OCI-LY7 (cell line): ENCODE measurements around the gene SMKR1. TPM values are rescaled to one million over a fixed set of nuclear protein-coding genes. Genes with fewer than 3 reads are reported as not detected.

Source experiments
- BruUV-seq: library from RNA; stranded (reverse); fragments of 400-500 nt; replicated peaks from 2 replicates; lab custom pipeline; 2021; lab: Mats Ljungman, UMichigan
- CTCF ChIA-PET: fragments of 300-600 bp; sonication (Branson Sonifier 250); formaldehyde crosslinking; loops from one replicate; lab custom pipeline; 2022; ENCODE audit warnings: antibody characterized with exemption; ENCODE audit not compliant: unreplicated experiment; lab: Charles Lee
- POLR2A ChIA-PET: fragments of 300-600 bp; sonication (Branson Sonifier 250); formaldehyde crosslinking; loops from one replicate; lab custom pipeline; 2022; ENCODE audit warnings: antibody characterized with exemption; lab: Charles Lee
- DNase-seq: peaks from one replicate; pipeline ENCODE4 v3.0.0-alpha.2; 2015; ENCODE audit warnings: low spot score
- H2AFZ ChIP-seq: fragments of 200-600 bp; sonication (generic), shearing (Covaris generic); 2 replicates; pipeline ENCODE4 v1.6.1; 2014; ENCODE audit warnings: mild to moderate bottlenecking, antibody characterized with exemption, low read length, moderate library complexity
- H3K27ac ChIP-seq: fragments of 200-600 bp; sonication (generic); 2 replicates; pipeline ENCODE4 v1.5.1; 2014; ENCODE audit warnings: mixed run types, low read depth, mild to moderate bottlenecking, moderate library complexity, low read length, inconsistent platforms; ENCODE audit not compliant: poor library complexity, severe bottlenecking
- H3K36me3 ChIP-seq: fragments of 200-600 bp; sonication (generic); 2 replicates; pipeline ENCODE4 v1.6.1; 2014; ENCODE audit warnings: mild to moderate bottlenecking, antibody characterized with exemption, low read length, moderate library complexity, mixed read lengths; ENCODE audit not compliant: insufficient read depth
- H3K4me1 ChIP-seq: fragments of 200-600 bp; sonication (generic); 2 replicates; pipeline ENCODE4 v1.5.1; 2014; ENCODE audit warnings: mild to moderate bottlenecking, low read length; ENCODE audit not compliant: insufficient read depth, poor library complexity, severe bottlenecking
- H3K4me2 ChIP-seq: fragments of 200-600 bp; sonication (generic); 2 replicates; pipeline ENCODE4 v1.6.1; 2014; ENCODE audit warnings: mild to moderate bottlenecking, low read length
- H3K4me3 ChIP-seq: fragments of 200-600 bp; sonication (generic); 2 replicates; pipeline ENCODE4 v1.5.1; 2014; ENCODE audit warnings: mild to moderate bottlenecking, low read depth, low read length; ENCODE audit not compliant: poor library complexity, severe bottlenecking
- H3K79me2 ChIP-seq: fragments of 200-600 bp; sonication (generic); 2 replicates; pipeline ENCODE4 v1.6.1; 2016; ENCODE audit warnings: low read depth, mild to moderate bottlenecking, low read length, moderate library complexity, mixed read lengths; ENCODE audit not compliant: insufficient read depth
- H3K9me2 ChIP-seq: fragments of 200-600 bp; sonication (generic); 2 replicates; pipeline ENCODE4 v1.6.1; 2016; ENCODE audit warnings: mild to moderate bottlenecking, low read length, mixed read lengths; ENCODE audit not compliant: insufficient read depth
- H3K9me3 ChIP-seq: fragments of 200-600 bp; sonication (generic); 2 replicates; pipeline ENCODE4 v1.6.1; 2014; ENCODE audit warnings: mild to moderate bottlenecking, mixed run types, low read length, mixed read lengths
- H4K20me1 ChIP-seq: fragments of 200-600 bp; sonication (generic); 2 replicates; pipeline ENCODE4 v1.6.1; 2014; ENCODE audit warnings: mild to moderate bottlenecking, antibody characterized with exemption, low read length, moderate library complexity, mixed read lengths; ENCODE audit not compliant: insufficient read depth
- EZH2phosphoT487 ChIP-seq: fragments of 200-600 bp; sonication (generic); IDR thresholded peaks from 2 replicates; pipeline ENCODE4 v1.6.1; 2018; ENCODE audit warnings: low read depth, borderline replicate concordance, mild to moderate bottlenecking, mixed run types, antibody characterized with exemption, low read length, moderate library complexity, mixed read lengths
- intact Hi-C: fragments of 100-400 bp; cut with micrococcal nuclease; formaldehyde crosslinking; loops from one replicate; pipeline ENCODE4 v1.10.0; 2022; ENCODE audit not compliant: unreplicated experiment
- total RNA-seq, 2 experiments: library from RNA; depleted of rRNA in 1 of 2; stranded (reverse); fragments of >200 nt in 1 of 2; shearing (Covaris generic) in 1 of 2; gene quantifications; 2 replicates each; pipeline ENCODE4 v1.2.3, GENCODE V29; 2014 to 2022
- TF ChIP-seq, protein P1 (sequence below): fragments of 200-600 bp; sonication (generic); conservative IDR thresholded peaks from 2 replicates; pipeline ENCODE4 v1.5.1; 2014; ENCODE audit warnings: mild to moderate bottlenecking, antibody characterized with exemption, low read length, moderate library complexity, mixed read lengths

Gene SMKR1
- total RNA-seq, 2 experiments from 2014 or later = not detected

DNA sequence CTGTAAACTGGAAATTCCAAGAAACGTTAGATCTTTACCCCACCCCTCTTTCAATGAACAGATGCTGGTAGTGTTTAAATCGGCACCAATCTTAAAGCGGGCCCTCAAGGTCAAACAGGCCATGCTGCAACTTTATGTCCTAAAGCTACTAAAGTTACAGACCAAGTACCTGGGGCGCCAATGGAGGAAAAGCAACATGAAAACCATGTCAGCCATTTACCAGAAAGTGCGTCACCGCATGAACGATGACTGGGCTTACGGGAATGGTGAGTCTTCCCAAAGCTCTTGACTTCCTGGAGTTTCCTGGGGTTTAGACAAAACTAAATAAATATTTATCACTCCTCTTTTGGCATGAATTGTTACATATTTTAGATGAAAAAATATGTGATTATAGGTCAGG is 19.6 kb upstream of the SMKR1 start:
- H3K4me3 ChIP-seq = no peak overlapping the region
- POLR2A ChIA-PET = interaction anchor here (0.6 kb wide), 1 partner anchor 110 kb away, joined by 3 read pairs; no protein-coding TSS in a partner anchor
- no peak overlapping the region for H3K4me2 ChIP-seq
- H3K79me2 ChIP-seq = no peaks in the 10 kb centered on the region
- H2AFZ ChIP-seq = no peak overlapping the region
- H3K9me2 ChIP-seq = no peaks in the 10 kb centered on the region
- no peaks in the 10 kb centered on the region for H4K20me1 ChIP-seq
- H3K9me3 ChIP-seq = no peaks in the 10 kb centered on the region
- no peak for DNase-seq
- H3K27ac ChIP-seq = no peak overlapping the region
- no peaks in the 10 kb centered on the region for H3K4me1 ChIP-seq
- no peak for TF ChIP-seq EZH2phosphoT487
- TF ChIP-seq, protein P1, sequence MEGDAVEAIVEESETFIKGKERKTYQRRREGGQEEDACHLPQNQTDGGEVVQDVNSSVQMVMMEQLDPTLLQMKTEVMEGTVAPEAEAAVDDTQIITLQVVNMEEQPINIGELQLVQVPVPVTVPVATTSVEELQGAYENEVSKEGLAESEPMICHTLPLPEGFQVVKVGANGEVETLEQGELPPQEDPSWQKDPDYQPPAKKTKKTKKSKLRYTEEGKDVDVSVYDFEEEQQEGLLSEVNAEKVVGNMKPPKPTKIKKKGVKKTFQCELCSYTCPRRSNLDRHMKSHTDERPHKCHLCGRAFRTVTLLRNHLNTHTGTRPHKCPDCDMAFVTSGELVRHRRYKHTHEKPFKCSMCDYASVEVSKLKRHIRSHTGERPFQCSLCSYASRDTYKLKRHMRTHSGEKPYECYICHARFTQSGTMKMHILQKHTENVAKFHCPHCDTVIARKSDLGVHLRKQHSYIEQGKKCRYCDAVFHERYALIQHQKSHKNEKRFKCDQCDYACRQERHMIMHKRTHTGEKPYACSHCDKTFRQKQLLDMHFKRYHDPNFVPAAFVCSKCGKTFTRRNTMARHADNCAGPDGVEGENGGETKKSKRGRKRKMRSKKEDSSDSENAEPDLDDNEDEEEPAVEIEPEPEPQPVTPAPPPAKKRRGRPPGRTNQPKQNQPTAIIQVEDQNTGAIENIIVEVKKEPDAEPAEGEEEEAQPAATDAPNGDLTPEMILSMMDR = no peak
- no peaks in the 10 kb centered on the region for H3K36me3 ChIP-seq
- no TSS peak for BruUV-seq
- CTCF ChIA-PET = no interaction called here
- intact Hi-C loops = no loop called here

DNA sequence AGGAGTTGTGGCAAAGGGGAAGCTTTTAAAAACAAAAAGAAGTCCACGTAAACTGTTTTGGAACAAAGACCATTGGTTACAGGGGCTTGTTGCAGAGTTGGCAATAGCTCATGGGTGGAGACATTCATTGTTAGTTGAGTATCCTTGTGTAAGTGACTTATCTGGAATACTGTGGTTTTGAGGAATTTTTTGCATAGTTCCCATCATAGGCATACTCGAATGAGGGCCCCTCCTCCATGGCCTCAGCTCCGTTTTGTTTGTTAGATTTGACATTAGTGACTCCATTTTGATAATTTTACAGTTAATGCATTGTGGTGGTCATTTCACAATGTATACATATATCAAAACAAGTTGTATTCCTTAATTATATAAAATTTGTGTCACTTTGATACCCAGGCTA is 12.8 kb upstream of the SMKR1 start:
- CTCF ChIA-PET = no interaction called here

DNA sequence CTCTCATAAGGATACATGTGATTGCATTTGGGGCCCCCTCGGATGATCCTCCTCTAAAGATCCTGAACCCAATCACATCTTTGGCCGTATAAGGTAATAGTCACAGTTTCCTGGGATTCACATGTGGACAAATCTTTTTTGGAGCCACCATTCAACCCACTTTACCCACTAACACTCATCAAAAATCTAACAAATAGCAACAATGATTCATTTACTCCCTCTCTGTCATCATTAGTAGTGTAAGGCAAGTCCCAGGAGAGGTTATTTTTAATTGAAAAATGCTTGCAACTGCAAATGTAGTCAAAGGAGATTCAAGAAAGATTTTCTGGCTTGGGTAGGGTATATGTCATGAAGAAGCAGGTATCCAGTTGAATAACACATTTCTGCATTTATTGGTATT is 9.9 kb upstream of the SMKR1 start:
- POLR2A ChIA-PET = no interaction called here

More for the DNA sequence above, 12.8 kb upstream of the SMKR1 start:
- H3K36me3 ChIP-seq = no peaks in the 10 kb centered on the region
- DNase-seq = no peak
- H3K4me2 ChIP-seq = no peak overlapping the region
- POLR2A ChIA-PET = no interaction called here
- H3K4me1 ChIP-seq = no peaks in the 10 kb centered on the region
- H3K79me2 ChIP-seq = no peaks in the 10 kb centered on the region
- no peak overlapping the region for H2AFZ ChIP-seq
- H4K20me1 ChIP-seq = no peaks in the 10 kb centered on the region
- H3K27ac ChIP-seq = no peak overlapping the region
- H3K9me3 ChIP-seq = no peaks in the 10 kb centered on the region
- no TSS peak for BruUV-seq
- intact Hi-C loops = no loop called here
- no peak overlapping the region for H3K4me3 ChIP-seq
- TF ChIP-seq EZH2phosphoT487 = no peak
- TF ChIP-seq, protein P1 = no peak
- no peaks in the 10 kb centered on the region for H3K9me2 ChIP-seq

More for the DNA sequence above, 9.9 kb upstream of the SMKR1 start:
- TF ChIP-seq, protein P1 = no peak
- no peak for TF ChIP-seq EZH2phosphoT487
- no peaks in the 10 kb centered on the region for H4K20me1 ChIP-seq
- no peak overlapping the region for H3K27ac ChIP-seq
- no peak overlapping the region for H3K4me2 ChIP-seq
- no peak for DNase-seq
- H3K79me2 ChIP-seq = no peaks in the 10 kb centered on the region
- no peaks in the 10 kb centered on the region for H3K9me3 ChIP-seq
- no TSS peak for BruUV-seq
- CTCF ChIA-PET = no interaction called here
- no peak overlapping the region for H3K4me3 ChIP-seq
- H3K9me2 ChIP-seq = no peaks in the 10 kb centered on the region
- intact Hi-C loops = no loop called here
- no peaks in the 10 kb centered on the region for H3K36me3 ChIP-seq
- H2AFZ ChIP-seq = no peak overlapping the region
- no peaks in the 10 kb centered on the region for H3K4me1 ChIP-seq
